Measurements from ENCODE around the gene AQP12B.

- no peak for TF ChIP-seq RAD21 (CRISPR knock-in tag; conservative IDR thresholded peaks at IDR 0.05 in 1 of 2, IDR thresholded peaks at IDR 0.05 in 1 of 2)
- no peak for TF ChIP-seq CEBPB (tag; IDR thresholded peaks at IDR 0.05)
- no peak for TF ChIP-seq SIN3A (IDR thresholded peaks at IDR 0.05; ENCODE audit: borderline replicate concordance in 2 of 2, control insufficient read depth in 1 of 2, low read depth in 2 of 2, low read length in 2 of 2)
- TF ChIP-seq BCLAF1 (IDR thresholded peaks at IDR 0.05; ENCODE audit: borderline replicate concordance in 1 of 2, control insufficient read depth in 1 of 2, low read depth in 2 of 2, low read length in 1 of 2), result no peak
- no peak for TF ChIP-seq KAT2B (IDR thresholded peaks at IDR 0.05; ENCODE audit: low read depth, low read length)
- no peak for TF ChIP-seq GABPA (tag; conservative IDR thresholded peaks at IDR 0.05; ENCODE audit: low read depth)
- no peak for TF ChIP-seq TAF15 (IDR thresholded peaks at IDR 0.05; ENCODE audit: low read depth, low read length)
- TF ChIP-seq TRIM28 (IDR thresholded peaks at IDR 0.05), result no peak
Observed at GRCh38 chr2:240642806-240643092, 39.9 kb downstream of the AQP12B start.
